HG02610 (cell line): ENCODE results near the gene ONECUT2.

ENCODE experiments used
- ATAC-seq: cut with Tn5 transposase; IDR thresholded peaks from one replicate; pipeline ENCODE4 v1.9.1; 2021; ENCODE audit warnings: mild to moderate bottlenecking, moderate library complexity; ENCODE audit not compliant: unreplicated experiment

ONECUT2 gene

DNA sequence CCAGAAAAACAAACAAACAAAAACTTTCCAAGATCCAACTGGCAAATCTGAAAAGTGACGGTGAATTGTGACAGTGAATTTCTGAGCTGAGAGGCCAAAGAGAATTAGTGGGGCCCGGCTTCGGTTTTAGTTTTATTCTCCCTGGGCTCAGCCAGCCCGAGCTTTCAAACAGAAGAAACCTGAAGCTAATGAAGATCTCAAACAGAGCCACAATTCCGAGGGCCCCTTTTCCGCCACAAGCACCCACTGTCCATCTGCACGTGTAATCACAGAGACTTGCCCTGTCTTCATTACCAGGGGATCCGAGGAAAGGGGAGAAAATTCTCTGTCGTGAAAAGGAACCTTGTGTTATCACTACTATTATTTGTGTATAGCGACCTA lies 4.2 kb upstream of the ONECUT2 start:
- no peak for ATAC-seq

DNA sequence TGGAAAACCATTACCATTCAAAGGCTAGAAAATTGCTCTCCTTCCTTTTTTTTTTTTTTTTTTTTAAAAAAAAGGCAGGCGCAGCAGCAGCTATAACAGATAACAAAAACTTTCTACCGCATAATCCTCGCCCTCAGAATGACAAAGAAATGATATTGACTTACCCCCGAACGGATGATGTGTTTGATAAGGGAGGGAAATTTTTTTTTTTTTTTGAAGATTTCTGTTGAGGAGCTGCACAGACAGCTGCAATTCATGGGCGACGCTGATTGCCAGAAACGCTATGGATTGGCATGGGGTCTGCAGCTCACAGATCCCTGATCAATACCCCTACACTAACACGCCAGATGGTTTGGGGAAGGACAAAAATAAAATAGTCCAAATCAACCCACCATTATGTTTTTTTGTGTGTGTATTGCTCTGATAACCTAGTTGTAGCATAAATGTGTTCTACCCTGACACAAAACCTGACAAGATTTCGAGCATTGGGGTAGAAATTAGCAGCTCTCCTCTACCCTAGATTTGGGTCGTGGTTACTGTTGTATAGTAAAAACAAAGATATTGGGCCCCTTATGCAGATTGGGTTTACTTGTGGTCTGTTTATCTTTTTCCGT lies 3.6 kb upstream of the ONECUT2 start:
- ATAC-seq: no peak

DNA sequence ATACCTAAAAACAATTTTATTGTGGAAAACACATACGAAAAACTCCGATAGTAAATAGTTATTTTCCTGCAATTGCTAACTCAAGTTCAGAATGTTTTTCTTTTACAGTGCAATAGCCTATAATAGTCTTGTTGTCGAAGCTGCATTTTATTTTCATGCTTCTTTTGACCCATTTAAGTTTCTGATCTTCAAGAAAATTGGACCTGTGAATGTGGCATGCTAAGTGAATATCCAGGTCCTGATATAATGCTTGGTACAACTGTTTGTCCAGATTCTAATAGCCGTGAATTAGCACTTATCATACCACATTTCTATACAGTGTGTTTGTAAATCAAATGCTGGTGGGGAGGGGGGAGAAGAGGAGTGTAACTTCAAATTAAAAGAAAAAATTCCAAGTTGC lies 3.0 kb upstream of the ONECUT2 start:
- ATAC-seq: no peak

DNA sequence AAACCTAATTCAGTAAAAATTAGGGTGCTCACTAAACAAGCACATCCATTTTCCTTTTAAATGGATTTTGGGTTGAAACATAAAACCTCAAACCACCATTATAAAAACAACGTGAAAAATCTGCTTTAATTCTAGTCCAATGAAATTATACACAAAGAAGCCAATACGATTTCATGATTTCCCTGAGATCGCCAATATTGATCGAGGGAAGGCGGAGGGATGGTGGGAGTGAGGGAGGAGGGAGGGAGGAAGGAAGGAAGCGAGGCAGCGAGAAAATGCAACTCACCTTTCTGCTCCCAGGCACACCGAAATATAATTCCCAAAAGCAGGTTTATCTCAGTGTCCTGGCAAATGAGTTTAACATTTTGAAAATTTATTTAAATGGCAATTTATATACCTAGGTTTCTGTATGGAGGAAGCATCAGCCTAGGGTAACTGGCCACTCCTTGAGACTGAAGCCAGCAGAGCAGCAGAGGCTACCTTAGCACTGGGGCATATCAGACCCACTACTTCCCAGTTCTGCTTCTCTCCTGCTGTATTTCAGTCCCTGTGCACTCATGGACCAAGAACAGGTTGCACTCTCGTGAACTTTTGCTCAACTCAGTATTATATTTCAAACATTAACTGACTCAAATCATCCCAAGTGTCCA lies 2.3 kb upstream of the ONECUT2 start:
- ATAC-seq: no peak

DNA sequence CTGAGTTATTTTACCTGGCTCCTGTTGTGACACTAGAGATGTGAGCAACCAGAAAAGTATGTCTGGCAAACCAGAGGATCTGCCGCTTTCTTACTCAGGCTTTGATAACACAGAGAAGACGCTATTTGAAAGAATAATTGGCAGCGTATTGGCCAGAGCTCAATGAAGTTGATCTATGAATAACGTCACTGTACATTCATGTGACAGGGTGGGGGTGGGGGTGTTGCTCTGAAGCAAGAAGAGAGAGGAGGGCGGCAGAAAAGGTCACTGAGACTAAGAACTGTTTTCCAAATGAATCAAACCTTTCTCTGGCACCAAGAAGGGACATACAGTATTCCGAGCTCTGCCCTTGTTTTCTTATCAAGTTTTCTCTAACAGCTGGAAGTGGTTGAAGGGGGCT lies 1.7 kb upstream of the ONECUT2 start:
- ATAC-seq: no peak

DNA sequence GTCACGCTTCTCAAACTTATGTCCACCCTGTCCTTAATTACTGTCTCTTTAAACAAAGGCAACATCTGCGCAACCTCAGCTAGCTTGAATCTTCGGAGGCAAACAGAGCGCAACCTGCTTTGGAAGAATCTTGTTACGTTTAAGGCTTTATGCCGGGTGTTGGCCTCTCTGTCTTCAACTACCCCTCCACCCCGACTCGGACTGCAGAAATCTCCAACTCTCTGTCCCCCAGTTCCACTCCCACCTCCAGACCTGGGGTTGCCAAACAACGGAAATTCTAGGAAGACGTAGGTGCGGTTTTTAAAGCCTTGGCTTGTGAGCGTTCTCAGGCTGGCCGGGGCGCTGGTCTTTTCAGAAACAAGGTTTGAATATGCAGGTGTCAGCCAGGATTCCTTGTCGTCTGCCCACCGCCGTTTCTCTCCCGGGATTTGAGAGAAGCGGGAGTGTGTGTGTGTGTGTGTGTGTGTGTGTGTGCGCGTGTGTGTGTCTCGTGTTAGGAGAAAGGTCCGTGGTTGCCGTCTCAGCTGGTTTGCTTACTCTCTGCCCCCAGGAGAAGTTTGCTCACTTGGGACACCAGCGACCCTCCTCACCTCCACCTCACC lies 1.1 kb upstream of the ONECUT2 start:
- ATAC-seq: no peak

DNA sequence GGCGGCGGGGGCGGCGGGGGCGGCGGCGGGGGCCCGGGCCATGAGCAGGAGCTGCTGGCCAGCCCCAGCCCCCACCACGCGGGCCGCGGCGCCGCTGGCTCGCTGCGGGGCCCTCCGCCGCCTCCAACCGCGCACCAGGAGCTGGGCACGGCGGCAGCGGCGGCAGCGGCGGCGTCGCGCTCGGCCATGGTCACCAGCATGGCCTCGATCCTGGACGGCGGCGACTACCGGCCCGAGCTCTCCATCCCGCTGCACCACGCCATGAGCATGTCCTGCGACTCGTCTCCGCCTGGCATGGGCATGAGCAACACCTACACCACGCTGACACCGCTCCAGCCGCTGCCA lies 644 bp downstream of the ONECUT2 start:
- ATAC-seq: no peak

DNA sequence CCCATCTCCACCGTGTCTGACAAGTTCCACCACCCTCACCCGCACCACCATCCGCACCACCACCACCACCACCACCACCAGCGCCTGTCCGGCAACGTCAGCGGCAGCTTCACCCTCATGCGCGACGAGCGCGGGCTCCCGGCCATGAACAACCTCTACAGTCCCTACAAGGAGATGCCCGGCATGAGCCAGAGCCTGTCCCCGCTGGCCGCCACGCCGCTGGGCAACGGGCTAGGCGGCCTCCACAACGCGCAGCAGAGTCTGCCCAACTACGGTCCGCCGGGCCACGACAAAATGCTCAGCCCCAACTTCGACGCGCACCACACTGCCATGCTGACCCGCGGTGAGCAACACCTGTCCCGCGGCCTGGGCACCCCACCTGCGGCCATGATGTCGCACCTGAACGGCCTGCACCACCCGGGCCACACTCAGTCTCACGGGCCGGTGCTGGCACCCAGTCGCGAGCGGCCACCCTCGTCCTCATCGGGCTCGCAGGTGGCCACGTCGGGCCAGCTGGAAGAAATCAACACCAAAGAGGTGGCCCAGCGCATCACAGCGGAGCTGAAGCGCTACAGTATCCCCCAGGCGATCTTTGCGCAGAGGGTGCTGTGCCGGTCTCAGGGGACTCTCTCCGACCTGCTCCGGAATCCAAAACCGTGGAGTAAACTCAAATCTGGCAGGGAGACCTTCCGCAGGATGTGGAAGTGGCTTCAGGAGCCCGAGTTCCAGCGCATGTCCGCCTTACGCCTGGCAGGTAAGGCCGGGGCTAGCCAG lies 1.2 kb downstream of the ONECUT2 start:
- ATAC-seq: no peak

DNA sequence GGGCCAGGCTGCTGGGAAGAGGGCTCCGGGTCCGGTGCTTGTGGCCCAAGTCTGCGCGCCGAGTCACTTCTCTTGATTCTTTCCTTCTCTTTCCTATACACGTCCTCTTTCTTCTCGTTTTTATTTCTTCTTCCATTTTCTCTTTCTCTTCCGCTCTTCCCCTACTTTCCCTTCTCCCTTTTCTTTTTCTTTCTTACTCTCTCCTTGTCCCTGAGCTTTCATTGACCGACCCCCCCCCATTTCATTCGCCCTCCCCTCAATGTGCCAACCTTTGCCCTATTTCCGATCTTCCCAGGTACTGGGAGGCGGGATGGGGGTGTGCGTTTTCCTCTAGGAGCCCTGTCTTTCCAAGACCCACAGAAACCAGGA lies 1.8 kb downstream of the ONECUT2 start:
- no peak for ATAC-seq

DNA sequence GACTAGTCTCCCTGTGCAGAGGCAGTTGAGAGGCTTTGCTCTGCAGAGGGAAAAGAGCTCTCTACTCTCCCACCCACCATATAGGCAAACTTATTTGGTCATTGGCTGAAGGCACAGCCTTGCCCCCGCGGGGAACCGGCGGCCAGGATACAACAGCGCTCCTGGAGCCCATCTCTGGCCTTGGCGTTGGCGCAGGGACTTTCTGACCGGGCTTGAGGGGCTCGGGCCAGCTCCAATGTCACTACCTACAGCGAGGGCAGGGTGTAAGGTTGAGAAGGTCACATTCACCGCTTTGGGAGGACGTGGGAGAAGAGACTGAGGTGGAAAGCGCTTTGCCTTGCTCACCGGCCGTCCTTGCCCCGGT lies 2.2 kb downstream of the ONECUT2 start:
- ATAC-seq: no peak

DNA sequence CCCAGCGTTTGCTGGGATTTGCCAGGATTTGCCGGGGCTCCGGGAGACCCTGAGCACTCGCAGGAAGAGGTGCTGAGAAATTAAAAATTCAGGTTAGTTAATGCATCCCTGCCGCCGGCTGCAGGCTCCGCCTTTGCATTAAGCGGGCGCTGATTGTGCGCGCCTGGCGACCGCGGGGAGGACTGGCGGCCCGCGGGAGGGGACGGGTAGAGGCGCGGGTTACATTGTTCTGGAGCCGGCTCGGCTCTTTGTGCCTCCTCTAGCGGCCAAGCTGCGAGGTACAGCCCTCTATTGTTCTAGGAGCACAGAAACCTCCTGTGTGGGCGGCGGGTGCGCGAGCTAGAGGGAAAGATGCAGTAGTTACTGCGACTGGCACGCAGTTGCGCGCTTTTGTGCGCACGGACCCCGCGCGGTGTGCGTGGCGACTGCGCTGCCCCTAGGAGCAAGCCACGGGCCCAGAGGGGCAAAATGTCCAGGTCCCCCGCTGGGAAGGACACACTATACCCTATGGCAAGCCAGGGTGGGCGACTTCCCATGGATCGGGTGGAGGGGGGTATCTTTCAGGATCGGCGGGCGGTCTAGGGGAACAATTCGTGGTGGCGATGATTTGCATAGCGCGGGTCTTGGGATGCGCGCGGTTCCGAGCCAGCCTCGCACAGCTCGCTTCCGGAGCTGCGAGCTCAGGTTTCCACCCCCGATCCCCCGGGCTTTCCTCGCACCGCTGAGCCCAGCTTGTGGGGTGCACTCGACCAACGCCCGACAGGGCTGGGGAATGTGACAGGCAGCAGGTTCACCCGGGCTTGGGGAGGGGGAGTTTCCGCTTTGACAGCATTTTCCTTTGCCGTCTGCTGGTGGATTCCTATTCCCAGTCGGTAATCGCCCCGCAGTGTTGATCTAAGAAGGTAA lies 2.8 kb downstream of the ONECUT2 start:
- ATAC-seq: peak; percentile 64

DNA sequence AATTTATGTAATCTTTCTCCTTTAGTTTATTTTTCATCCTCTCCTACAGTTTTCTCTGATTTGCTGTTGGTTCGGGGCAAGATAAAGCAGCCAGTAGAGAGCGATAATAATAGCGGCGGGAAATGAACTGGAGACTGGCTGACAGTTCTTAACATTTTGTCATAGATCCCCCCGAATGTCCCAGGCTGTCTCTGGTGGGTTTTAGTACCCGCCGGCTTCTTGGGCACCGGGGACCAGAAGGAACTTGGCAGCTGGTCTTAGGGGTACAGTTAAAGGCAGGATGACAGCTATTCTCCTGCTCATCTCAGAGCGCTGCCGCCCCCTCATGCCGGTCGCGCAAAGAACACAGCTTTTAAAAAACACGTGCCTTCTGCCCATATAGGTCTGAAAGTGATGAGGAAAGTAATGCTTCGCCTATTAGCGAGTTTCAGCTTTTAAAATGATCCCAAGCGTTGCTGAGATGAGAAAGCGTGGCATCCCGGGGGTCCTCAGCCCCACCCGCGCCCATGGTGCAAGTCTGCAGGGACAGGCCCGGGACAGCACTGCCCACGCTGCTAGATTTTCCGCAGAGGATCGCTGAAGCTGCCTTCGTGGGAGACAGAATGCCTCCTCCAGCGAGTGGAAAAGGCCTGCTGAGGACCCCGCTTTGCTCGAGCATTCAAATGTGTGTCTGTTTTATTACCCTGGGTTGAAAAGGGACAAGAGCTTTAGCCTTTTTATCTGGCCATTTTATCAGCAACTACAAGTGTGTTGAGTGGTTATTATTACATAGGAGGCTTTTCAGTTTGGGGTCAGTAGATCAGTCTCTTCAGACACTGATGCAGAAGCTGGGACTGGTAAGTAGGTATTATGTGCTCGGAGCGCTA lies 3.8 kb downstream of the ONECUT2 start:
- no peak for ATAC-seq

DNA sequence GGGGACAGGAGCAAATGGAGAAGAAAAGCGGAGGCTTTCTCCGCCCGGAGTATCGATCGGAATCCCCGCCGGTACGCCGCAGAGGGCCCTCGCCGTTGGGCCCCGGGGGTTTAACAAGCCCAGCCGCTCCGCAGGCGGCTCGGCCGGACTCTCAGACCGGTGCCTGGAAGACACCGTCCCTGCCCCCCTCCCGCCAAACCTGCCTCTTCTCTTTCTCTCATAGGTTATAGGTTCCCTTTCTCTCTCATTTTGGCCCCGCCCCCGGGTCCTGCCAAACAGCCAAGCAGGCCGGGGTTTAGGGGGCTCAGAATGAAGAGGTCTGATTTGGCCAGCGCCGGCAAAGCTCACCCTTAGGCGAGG lies 4.4 kb downstream of the ONECUT2 start:
- no peak for ATAC-seq

DNA sequence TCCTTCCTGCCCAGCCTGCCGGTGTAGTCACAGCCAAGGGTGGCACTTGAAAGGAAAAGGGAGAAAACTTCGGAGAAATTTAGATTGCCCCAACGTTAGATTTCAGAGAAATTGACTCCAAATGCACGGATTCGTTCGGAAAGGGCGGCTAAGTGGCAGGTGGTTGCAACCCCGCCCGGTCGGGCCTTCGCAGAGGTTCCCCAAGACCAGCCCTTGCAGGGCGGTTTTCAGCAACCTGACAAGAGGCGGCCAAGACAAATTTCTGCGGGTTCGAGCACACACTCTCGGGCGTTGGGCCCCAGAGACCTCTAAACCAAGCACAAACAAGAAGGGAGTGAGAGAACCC lies 4.8 kb downstream of the ONECUT2 start:
- ATAC-seq: no peak

DNA sequence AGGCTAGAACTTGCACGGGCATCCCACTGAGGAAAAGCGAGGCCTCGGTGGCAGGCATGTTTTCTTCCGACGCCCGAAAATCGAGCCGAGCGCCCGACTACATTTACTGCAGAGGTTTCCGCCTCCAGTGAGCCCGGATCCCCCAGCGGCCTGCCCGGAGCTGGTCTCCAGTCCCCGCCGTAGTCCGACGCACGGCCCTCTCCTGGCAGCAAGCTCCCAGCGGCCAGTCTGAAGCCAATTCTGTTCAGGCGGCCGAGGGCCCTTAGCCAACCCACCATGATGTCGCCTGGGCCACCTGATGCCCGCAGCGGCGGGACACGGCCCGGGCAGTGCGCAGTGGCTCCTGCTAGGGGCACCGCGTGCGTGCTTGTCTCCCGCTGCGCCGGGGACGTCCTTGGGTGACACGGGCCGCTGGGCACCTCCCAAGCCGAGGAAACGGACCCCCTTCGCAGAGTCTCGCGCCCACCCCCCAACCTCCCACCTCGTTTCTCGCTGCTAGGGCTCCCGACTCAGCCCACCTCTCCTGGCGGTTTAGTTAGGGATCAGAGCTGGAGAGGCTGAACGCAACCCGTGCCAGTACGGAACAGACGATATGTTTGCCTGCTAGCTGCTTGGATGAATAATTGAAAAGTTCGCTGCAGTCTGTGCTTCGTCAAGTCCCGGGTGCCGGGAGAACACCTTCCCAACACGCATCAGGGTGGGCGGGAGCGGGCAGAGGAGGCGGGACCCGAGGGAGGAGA lies 5.3 kb downstream of the ONECUT2 start:
- no peak for ATAC-seq

DNA sequence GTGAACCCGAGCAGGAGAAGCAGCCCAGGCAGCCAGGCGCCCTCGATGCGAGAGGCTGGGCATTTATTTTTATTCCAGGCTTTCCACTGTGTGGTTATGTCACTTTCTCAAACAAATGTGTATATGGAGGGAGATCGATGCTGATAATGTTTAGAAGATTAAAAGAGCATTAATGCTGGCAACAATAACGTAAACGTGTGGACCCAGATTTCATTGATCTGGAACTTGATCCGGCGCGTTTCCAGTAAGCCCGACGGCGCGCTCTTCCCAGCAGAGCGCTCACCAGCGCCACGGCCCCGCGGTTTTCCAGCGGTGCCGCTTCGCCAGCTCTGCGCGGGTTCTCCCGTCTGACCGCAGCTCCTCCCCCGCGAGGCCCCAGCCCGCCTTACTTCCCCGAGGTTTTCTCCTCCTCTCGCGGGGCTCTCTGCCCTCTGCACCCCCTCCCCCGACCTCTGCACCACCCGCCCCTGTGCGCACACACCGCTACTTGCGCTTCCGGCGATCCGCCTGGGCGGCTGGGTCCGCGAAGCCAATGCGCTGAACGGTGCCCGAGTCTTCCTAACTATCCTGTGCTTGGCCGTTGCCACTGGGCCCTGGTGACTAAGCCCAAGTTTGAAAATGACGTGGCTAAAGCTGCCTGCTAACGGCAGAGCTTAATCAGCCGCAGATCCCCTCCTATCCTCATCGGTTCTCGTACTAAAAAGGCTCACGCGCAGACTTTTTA lies 6.1 kb downstream of the ONECUT2 start:
- peak; percentile 48 for ATAC-seq

DNA sequence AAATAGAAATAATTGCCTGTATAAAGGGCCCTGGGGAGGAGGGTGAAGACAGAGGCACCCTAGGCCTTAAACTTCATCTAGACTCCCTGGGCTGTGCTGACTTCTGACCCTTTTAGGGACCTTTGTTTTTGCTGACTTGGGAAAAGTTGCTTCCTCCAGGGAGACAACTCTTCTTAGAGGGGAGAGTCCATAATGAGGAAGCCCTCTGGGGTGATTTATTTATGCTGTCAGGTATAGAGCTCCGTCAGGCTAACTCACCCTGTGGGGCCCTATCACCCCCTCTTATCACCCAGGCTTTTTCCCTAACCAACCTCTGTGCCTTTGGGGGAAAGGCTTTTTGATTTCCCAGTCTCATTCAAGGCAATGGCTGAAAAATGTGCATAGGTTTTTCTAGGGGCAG lies 8.1 kb downstream of the ONECUT2 start:
- ATAC-seq: no peak

DNA sequence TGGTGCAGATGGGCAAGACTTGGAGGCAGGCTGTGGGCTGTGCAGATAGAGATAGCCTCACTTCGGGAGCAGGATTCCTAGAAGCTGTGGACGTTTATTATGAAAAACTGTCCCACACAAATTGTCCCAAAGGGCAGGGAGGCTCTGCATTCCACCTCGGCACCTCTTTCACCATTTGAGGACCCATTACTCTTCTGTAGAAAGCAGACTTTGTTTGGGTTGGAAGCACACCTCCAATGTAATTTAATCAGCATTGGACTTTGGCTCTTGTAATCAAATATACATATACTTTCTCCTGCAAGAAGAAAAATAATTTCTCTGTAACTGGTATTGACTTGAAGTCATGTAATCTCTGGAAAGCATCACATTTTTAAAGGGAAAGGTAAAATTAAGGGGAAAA lies 8.5 kb downstream of the ONECUT2 start:
- ATAC-seq: no peak

DNA sequence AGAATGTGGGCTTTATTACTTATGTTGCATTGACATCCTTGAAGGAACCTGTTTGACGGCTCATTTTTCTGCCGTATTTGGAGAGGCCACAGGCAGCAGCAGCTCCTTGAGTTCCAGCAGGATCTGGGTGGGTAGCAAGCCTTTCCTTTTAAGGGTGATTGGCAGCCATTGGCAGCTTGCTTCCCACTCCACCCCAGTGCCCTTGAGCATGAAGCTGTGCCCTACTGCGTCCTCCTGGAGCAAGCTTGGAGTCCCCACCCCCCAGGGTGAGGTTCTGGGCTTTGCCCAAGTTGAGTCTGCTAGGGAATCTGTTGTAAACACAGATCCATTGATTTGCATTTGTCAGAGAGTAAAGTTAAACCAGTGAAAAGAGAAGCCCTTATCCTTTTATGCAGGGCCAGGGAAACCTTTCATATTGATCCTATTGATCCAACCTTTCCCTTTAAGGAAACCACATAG lies 9.2 kb downstream of the ONECUT2 start:
- ATAC-seq: no peak
